Neuron (in vitro differentiated cells): ENCODE results near the gene FAM107B.

ENCODE experiments used
- H2AFZ ChIP-seq: one replicate; pipeline ENCODE4 v1.6.1; 2013; ENCODE audit warnings: low read depth, mild to moderate bottlenecking, inconsistent platforms, low read length, moderate library complexity
- H3K27me3 ChIP-seq: one replicate; pipeline ENCODE4 v1.6.1; 2013; ENCODE audit warnings: low read length; ENCODE audit not compliant: insufficient read depth
- H3K36me3 ChIP-seq: one replicate; pipeline ENCODE4 v1.6.1; 2013; ENCODE audit warnings: low read length; ENCODE audit not compliant: insufficient read depth
- H3K4me1 ChIP-seq: one replicate; pipeline ENCODE4 v1.6.1; 2013; ENCODE audit warnings: low read length; ENCODE audit not compliant: insufficient read depth
- H3K4me3 ChIP-seq: 2 replicates; pipeline ENCODE4 v1.5.1; 2013; ENCODE audit warnings: mild to moderate bottlenecking, low read length, moderate library complexity
- H3K9me3 ChIP-seq: one replicate; pipeline ENCODE4 v1.6.1; 2013; ENCODE audit warnings: low read length

FAM107B gene

DNA sequence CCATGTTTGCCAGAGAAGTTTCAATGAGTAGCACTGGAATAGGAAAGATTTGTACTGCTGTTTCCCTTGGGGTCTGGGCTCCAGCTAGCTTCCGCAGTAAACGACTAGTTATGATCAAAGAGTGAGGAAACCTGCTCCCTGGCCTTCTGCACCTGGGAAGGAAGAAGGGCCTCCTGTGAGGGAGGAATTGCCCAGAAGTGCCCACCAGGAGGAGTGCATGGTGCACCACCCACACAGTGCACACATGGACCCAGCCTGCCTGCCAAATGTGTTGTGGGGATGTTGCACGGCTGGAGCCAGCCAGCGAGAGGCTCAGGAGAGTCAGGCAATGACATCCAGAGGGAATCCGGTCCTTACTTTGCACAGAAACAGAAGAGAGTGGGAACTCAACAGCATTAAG is 27.0 kb upstream of the FAM107B start:
- Histone ChIP-seq H3K4me1 (no peaks in the 10 kb centered on the region), H3K36me3 (no peaks in the 10 kb centered on the region), H3K4me3 (no peak overlapping the region), H2AFZ (no peak overlapping the region), H3K27me3 (peaks cover 6% of the 10 kb centered on the region), H3K9me3 (no peaks in the 10 kb centered on the region)

- H3K36me3 ChIP-seq: no peaks in the 10 kb centered on the region
Measured at GRCh38 chr10:14800397-14800796, 25.7 kb upstream of the FAM107B start.

GRCh38 chr10:14798636-14799035 is 23.9 kb upstream of the FAM107B start:
- H3K4me3 ChIP-seq: no peak overlapping the region
- H3K27me3 ChIP-seq: peaks cover 6% of the 10 kb centered on the region
- H3K4me1 ChIP-seq: no peaks in the 10 kb centered on the region
- H3K9me3 ChIP-seq: no peaks in the 10 kb centered on the region
- H3K36me3 ChIP-seq: no peaks in the 10 kb centered on the region
- H2AFZ ChIP-seq: no peak overlapping the region

More at GRCh38 chr10:14800397-14800796, 25.7 kb upstream of the FAM107B start:
- Histone ChIP-seq H3K4me1 (no peaks in the 10 kb centered on the region), H2AFZ (no peak overlapping the region), H3K4me3 (no peak overlapping the region), H3K9me3 (no peaks in the 10 kb centered on the region), H3K27me3 (peaks cover 6% of the 10 kb centered on the region)

- Histone ChIP-seq H3K36me3 (no peaks in the 10 kb centered on the region), H3K9me3 (peaks cover 2% of the 10 kb centered on the region), H3K27me3 (no peaks in the 10 kb centered on the region), H3K4me3 (no peak overlapping the region), H3K4me1 (no peaks in the 10 kb centered on the region), H2AFZ (no peak overlapping the region)
Measured at GRCh38 chr10:14787938-14788337, 13.2 kb upstream of the FAM107B start.

GRCh38 chr10:14784459-14785055 is 9.9 kb upstream of the FAM107B start:
- Histone ChIP-seq H2AFZ (no peak overlapping the region), H3K9me3 (peaks cover 2% of the 10 kb centered on the region), H3K4me3 (no peak overlapping the region), H3K27me3 (no peaks in the 10 kb centered on the region), H3K36me3 (no peaks in the 10 kb centered on the region), H3K4me1 (no peaks in the 10 kb centered on the region)

- H3K27me3 ChIP-seq: no peaks in the 10 kb centered on the region
- H2AFZ ChIP-seq: no peak overlapping the region
- peaks cover 2% of the 10 kb centered on the region for H3K9me3 ChIP-seq
- H3K4me1 ChIP-seq: no peaks in the 10 kb centered on the region
- H3K36me3 ChIP-seq: no peaks in the 10 kb centered on the region
- H3K4me3 ChIP-seq: no peak overlapping the region
Measured at GRCh38 chr10:14782691-14783363, 8.1 kb upstream of the FAM107B start.

- no peak overlapping the region for H2AFZ ChIP-seq
Measured at GRCh38 chr10:14781763-14782162, 7.1 kb upstream of the FAM107B start.

DNA sequence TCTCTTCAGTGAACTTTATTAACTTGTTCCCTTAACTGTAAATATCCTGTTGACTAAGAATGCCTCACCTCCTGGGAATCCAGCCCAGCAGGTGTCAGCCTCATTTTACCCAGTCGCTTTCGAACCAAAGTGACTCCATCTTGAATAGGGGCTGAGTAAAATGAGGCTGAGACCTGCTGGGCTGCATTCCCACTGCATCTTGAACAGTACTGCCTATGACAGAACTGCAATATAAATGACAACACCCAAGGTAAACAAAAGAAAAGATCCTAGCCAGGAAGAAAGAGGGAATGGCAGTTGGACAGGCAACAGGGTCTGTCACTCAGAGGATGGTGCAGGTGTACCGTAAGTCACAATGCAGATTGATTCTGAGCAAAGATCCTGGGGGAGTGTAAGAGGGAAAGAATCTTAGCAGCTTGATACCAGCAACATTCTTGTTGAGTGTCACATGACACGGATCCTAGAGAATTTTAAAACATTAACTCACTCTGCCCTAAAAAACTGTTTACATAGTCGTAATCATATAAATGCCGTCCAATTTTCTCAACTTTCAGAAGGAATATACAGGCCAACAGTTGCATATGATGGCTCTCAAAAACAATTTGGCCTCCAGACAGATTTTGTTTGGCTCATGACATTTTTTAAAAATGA is 4.4 kb upstream of the FAM107B start:
- H3K27me3 ChIP-seq: no peaks in the 10 kb centered on the region

More at GRCh38 chr10:14781763-14782162, 7.1 kb upstream of the FAM107B start:
- no peaks in the 10 kb centered on the region for H3K36me3 ChIP-seq
- H3K4me1 ChIP-seq: no peaks in the 10 kb centered on the region
- H3K9me3 ChIP-seq: peaks cover 2% of the 10 kb centered on the region
- H3K27me3 ChIP-seq: no peaks in the 10 kb centered on the region
- H3K4me3 ChIP-seq: no peak overlapping the region

DNA sequence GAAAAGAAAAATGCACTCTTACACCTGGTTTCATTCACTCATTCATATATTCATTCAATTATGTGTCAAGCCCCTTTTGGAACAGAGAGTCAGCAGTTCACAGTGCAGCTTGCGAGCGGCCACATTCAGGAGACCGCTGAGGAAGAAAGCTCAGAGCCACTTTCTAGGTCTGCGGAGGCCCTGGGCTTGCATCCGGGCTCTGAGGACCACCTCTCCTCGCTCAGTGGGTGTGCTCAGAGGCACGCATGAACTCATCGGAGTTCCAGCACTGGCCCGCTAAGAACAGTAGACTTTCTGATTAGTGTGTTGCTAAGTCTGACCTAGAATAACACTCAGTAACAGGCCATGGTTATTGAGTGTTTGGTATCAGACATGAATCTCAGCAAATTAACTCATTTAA is 1.8 kb upstream of the FAM107B start:
- no peaks in the 10 kb centered on the region for H3K9me3 ChIP-seq
- no peak overlapping the region for H3K4me3 ChIP-seq
- no peaks in the 10 kb centered on the region for H3K27me3 ChIP-seq

More for the DNA sequence above, 4.4 kb upstream of the FAM107B start:
- Histone ChIP-seq H3K4me3 (no peak overlapping the region), H2AFZ (no peak overlapping the region), H3K9me3 (no peaks in the 10 kb centered on the region), H3K36me3 (no peaks in the 10 kb centered on the region), H3K4me1 (no peaks in the 10 kb centered on the region)

DNA sequence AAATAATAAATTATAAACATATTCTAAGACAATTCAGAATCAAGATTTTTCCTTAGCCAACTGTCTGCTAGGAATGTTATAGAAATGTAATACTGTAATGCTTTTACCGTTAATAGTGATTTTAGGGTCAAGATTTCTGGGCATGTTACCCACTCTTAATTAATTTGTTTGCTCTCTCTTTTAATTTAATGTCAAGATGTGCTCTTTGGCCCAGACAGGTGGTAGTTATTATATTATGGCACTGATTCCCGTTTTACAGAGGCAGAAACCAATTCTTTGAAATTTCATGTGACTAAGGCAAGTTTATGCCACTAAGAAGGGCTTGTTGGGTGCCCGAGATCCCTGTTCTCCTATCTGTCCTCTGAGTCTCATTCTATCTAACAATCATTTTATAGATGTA is 959 bp upstream of the FAM107B start:
- no peaks in the 10 kb centered on the region for H3K27me3 ChIP-seq
- no peaks in the 10 kb centered on the region for H3K4me1 ChIP-seq
- no peak overlapping the region for H2AFZ ChIP-seq
- no peaks in the 10 kb centered on the region for H3K9me3 ChIP-seq
- no peak overlapping the region for H3K4me3 ChIP-seq
- no peaks in the 10 kb centered on the region for H3K36me3 ChIP-seq

More for the DNA sequence above, 1.8 kb upstream of the FAM107B start:
- H3K36me3 ChIP-seq: no peaks in the 10 kb centered on the region
- H3K4me1 ChIP-seq: no peaks in the 10 kb centered on the region
- no peak overlapping the region for H2AFZ ChIP-seq

- Histone ChIP-seq H2AFZ (no peak overlapping the region), H3K27me3 (no peaks in the 10 kb centered on the region), H3K36me3 (no peaks in the 10 kb centered on the region), H3K4me3 (no peak overlapping the region), H3K4me1 (no peaks in the 10 kb centered on the region), H3K9me3 (no peaks in the 10 kb centered on the region)
Measured at GRCh38 chr10:14774214-14774580, 500 bp downstream of the FAM107B start.

DNA sequence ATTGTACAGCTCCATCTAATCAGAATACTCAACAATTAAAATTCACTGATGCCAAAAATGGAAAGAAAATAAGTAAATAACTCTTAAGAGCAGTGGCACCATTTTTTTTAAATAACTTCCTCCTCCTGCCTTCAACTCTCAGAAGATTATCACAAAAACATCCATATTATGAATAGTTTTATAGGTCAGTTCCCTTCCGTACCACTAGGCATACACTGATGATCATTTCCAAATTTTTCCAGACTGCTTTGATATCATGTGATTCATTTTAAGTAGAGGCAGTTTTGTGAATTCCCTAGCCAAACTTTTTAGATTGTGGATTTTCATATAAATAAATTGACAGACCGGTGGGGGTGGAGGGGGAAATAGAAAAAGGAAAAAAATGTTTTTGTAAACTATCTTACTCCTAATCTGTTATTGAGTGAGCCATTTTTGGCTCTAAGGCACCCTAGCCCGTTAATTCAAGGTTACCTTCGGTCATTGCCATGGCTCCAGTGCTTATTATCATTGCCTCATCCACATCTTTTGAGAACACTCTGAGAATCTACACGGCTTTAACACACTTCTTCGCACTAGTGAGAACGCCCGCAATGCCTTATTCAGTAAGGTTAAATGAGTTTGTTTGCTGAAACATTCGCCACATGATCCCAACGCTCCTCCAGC is 1.0 kb downstream of the FAM107B start:
- Histone ChIP-seq H3K36me3 (no peaks in the 10 kb centered on the region), H3K4me3 (no peak overlapping the region), H3K9me3 (no peaks in the 10 kb centered on the region), H3K27me3 (no peaks in the 10 kb centered on the region), H2AFZ (no peak overlapping the region), H3K4me1 (no peaks in the 10 kb centered on the region)

- H2AFZ ChIP-seq: no peak overlapping the region
- H3K36me3 ChIP-seq: no peaks in the 10 kb centered on the region
- H3K4me3 ChIP-seq: no peak overlapping the region
- no peaks in the 10 kb centered on the region for H3K4me1 ChIP-seq
- H3K9me3 ChIP-seq: no peaks in the 10 kb centered on the region
- no peaks in the 10 kb centered on the region for H3K27me3 ChIP-seq
Measured at GRCh38 chr10:14772399-14772798, 2.3 kb downstream of the FAM107B start.
